GM12873 (cell line): ENCODE measurements around the gene HOXD11.

Source experiments
- TF ChIP-seq, protein P1 (sequence below): IDR thresholded peaks from 2 replicates; pipeline ENCODE4 v1.5.1; 2012; ENCODE audit warnings: low read depth, mild to moderate bottlenecking, moderate library complexity, low read length, control low read depth; ENCODE audit not compliant: insufficient read depth; ENCODE audit errors: missing control alignments

The HOXD11 gene

DNA sequence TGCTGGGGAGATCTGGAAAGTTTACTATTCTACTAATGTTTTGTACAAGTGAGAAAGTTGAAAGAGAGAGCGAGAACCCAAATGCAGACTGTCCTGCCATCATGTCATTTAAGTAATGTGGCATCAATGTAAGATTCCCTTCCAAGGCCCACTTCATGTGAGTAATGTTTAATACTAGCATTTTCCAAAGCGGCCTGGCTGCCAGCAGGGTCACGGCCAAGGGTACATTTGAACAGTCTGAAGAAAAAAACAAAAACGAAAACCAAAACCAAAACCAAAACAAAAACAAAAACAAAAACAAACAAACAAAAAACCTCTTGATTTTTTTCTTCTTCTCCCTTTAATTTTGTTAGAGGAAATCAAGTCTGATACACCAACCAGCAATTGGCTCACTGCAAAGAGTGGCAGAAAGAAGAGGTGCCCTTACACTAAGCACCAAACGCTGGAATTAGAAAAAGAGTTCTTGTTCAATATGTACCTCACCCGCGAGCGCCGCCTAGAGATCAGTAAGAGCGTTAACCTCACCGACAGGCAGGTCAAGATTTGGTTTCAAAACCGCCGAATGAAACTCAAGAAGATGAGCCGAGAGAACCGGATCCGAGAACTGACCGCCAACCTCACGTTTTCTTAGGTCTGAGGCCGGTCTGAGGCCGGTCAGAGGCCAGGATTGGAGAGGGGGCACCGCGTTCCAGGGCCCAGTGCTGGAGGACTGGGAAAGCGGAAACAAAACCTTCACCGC lies 11.7 kb downstream of the HOXD11 start:
- TF ChIP-seq, protein P1, sequence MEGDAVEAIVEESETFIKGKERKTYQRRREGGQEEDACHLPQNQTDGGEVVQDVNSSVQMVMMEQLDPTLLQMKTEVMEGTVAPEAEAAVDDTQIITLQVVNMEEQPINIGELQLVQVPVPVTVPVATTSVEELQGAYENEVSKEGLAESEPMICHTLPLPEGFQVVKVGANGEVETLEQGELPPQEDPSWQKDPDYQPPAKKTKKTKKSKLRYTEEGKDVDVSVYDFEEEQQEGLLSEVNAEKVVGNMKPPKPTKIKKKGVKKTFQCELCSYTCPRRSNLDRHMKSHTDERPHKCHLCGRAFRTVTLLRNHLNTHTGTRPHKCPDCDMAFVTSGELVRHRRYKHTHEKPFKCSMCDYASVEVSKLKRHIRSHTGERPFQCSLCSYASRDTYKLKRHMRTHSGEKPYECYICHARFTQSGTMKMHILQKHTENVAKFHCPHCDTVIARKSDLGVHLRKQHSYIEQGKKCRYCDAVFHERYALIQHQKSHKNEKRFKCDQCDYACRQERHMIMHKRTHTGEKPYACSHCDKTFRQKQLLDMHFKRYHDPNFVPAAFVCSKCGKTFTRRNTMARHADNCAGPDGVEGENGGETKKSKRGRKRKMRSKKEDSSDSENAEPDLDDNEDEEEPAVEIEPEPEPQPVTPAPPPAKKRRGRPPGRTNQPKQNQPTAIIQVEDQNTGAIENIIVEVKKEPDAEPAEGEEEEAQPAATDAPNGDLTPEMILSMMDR, result peak; percentile 53

DNA sequence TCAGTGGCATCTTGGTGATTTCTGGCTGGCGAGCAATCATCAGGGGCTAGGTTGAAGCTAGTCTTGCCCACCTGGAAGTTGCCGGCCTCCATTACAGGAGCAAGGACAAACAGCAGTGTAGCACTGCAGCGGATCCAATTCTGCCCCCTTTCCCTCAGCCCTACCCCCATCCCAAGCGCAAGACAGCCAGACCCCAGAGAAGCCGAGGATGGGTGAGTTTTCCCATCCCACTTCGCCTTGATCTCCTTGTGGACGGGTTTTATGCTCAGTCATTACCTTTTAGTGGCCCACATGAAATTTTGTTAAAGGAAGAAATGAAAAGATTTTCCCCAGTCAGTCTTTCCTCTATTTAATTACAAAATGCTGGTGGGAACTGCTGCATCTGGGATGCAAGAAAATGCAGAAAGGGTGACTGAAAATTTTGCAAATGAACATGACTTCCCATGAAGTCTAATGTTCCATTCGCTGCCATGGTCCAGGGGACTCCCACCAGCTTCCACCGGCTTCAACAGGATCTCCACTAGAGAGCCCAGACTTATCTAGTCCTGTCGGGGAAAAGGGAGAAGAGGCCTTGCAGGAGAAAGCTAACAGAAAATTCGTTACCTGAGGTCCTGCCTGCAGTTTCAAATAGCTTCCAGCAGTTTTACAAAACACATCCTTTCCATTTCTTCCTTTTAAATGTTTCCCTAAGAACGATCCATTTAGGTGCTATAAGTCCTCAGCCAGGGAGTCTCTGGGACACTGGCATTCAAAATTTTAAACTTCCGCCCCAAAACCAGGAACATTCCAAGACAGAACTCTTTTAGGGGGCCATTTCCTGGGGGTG lies 13.5 kb downstream of the HOXD11 start:
- TF ChIP-seq, protein P1, result no peak

DNA sequence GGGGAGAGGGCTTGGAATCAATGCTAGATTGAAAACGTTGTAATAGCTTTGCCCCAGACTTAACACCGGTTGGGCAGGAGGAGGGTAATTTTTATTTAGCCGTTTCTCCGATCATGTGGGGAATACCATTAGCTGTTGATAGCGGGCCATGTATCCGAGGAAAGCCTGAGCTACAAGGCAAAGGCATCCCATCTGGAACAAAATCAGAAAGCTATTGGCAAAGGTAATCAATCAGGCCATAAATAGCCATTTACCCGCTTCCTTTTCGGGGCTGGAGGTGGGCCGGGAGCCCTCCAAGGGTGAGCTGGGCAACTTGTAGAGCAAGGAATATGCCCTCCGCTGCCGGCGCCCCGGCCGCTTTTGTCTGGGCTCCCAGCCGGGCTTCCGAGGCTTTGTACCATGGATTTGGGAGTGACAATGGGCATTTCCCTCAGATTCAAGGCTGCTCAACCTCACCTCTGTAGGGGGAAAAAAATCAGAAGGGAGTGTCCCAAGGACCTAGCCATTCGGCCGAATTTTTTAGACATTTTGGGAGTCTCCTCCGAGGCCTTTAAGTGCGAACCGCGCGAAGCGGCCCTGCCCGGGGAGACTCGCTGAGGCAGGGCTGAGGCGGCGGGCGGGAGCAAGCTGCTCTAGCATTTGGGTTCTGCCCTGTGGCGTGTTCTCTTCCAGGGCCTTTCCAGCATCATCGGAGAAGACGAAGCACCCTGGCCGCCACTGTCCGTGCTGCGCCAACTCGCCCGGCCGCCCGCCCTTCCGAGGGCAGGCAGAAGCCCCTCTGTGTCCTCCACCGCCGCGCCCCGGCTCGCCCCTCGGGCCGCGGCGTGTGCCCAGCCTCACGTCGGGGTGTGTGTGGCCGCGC lies 14.3 kb downstream of the HOXD11 start:
- TF ChIP-seq, protein P1, result no peak

DNA sequence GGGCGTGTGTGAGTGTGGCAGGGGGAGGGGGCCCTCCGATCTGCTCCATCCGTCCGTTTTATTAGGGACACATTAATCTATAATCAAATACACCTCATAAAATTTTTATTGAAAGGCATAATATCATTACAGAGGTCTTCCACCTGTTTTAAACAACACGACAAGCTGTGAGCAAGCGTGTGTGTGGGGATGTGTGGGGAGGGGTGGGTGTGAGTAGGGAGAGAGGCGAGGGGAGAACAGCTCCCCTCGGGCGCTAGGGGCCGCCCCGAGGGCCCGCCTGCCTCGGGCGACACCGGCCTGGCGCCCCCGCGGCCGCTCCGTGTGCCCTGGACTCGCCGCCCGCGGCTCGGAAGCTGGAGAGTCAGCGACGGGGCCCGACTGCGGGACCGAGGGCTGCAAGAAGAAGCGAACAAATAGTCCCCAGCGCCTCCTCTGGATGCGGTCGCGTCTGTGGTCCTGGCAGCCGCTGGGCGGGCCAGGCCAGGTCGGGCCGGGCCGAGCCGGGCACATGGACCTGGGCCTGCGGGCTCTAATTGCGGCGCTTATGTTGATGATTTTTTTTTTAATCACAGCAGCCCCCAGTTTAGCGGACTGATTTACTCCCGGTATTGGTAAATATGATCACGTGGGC lies 15.1 kb downstream of the HOXD11 start:
- TF ChIP-seq, protein P1, result no peak

DNA sequence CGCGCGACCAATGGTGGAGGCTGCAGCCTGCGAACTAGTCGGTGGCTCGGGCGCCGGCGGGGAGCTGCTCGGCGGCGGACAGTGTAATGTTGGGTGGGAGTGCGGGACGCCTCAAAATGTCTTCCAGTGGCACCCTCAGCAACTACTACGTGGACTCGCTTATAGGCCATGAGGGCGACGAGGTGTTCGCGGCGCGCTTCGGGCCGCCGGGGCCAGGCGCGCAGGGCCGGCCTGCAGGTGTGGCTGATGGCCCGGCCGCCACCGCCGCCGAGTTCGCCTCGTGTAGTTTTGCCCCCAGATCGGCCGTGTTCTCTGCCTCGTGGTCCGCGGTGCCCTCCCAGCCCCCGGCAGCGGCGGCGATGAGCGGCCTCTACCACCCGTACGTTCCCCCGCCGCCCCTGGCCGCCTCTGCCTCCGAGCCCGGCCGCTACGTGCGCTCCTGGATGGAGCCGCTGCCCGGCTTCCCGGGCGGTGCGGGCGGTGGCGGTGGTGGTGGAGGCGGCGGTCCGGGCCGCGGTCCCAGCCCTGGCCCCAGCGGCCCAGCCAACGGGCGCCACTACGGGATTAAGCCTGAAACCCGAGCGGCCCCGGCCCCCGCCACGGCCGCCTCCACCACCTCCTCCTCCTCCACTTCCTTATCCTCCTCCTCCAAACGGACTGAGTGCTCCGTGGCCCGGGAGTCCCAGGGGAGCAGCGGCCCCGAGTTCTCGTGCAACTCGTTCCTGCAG lies 15.8 kb downstream of the HOXD11 start, which contains the start of gene HOXD9:
TSS of gene HOXD9 (plus strand) at position 37 of the 728 bp plus-strand sequence. CDS start at position 87, 50 bp downstream.
- TF ChIP-seq, protein P1, result no peak

DNA sequence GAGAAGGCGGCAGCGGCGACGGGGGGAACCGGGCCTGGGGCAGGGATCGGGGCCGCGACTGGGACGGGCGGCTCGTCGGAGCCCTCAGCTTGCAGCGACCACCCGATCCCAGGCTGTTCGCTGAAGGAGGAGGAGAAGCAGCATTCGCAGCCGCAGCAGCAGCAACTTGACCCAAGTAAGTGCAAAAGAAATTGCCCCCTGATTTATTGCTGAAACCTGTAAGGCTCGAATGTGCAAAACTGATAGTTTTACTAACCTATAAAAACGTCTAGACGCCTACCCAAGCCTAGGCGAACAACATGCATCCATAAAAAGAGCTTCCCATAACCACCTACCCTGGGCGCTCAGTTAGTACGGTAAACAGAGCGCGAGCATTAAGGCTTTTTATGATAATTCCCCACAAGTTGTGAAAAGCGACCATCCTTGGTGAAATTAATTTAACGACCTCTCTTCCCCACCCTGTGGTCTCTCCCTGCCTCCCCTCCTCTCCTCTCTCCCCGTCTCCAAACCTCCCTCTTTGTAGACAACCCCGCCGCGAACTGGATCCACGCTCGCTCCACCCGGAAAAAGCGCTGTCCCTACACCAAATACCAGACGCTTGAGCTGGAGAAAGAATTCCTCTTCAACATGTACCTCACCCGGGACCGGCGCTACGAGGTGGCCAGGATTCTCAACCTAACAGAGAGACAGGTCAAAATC lies 16.5 kb downstream of the HOXD11 start:
- TF ChIP-seq, protein P1, result no peak
